ENCODE results near the gene C19orf67.

C19orf67 gene

DNA sequence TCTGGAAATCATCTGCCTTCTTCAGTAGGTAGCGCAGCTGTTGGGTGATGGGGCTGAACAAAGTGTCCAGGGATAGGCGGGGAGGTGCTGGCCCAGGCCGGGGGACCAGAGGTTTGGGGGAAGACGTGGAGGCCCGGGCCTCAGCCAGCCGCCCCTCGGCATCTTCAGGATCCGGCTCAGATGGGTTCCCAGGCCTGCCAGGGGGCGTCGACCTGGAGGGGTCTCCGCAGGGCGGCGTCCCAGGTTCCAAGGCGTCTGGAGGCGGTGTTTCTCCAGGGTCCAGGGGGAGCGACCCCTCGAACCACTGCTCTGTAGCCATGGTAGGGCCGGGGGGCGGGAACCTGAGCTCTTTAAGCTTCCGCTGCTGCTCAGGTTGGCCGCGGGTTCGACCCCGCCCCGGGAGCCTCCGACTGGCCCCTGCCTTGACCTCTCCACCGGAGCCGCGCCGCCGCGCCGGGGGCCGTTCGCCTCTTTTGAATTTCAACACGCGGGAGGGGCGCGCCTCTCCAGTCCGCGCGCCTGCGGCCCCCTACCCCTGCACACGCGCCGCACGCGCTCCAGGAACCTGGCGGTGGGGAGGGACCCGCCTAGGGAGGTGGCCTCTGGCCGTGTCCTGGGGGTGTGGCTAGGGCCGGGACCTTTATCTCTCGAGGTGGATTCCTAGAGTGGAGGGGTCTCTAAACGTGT is at the start of gene C19orf67:
C19orf67 (minus strand) TSS at position 475 of the 687 bp plus-strand sequence; CDS start at position 319, 156 bp downstream.
- DNase-seq (ENCODE audit: low read depth), result no peak
- H3K4me3 ChIP-seq (ENCODE audit: low read length), result no peak within 1 kb of the TSS
- TF ChIP-seq, protein P1, sequence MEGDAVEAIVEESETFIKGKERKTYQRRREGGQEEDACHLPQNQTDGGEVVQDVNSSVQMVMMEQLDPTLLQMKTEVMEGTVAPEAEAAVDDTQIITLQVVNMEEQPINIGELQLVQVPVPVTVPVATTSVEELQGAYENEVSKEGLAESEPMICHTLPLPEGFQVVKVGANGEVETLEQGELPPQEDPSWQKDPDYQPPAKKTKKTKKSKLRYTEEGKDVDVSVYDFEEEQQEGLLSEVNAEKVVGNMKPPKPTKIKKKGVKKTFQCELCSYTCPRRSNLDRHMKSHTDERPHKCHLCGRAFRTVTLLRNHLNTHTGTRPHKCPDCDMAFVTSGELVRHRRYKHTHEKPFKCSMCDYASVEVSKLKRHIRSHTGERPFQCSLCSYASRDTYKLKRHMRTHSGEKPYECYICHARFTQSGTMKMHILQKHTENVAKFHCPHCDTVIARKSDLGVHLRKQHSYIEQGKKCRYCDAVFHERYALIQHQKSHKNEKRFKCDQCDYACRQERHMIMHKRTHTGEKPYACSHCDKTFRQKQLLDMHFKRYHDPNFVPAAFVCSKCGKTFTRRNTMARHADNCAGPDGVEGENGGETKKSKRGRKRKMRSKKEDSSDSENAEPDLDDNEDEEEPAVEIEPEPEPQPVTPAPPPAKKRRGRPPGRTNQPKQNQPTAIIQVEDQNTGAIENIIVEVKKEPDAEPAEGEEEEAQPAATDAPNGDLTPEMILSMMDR (conservative IDR thresholded peaks at IDR 0.05; ENCODE audit: low read depth, low read length), result no peak

- H3K4me3 ChIP-seq (ENCODE audit: low read length), result peak overlapping the region; percentile 72
- TF ChIP-seq, protein P1 (conservative IDR thresholded peaks at IDR 0.05; ENCODE audit: low read depth, low read length), result no peak
- DNase-seq (ENCODE audit: low read depth), result no peak
Measured at GRCh38 chr19:14135355-14135754, 49.8 kb upstream of the C19orf67 start.

DNA sequence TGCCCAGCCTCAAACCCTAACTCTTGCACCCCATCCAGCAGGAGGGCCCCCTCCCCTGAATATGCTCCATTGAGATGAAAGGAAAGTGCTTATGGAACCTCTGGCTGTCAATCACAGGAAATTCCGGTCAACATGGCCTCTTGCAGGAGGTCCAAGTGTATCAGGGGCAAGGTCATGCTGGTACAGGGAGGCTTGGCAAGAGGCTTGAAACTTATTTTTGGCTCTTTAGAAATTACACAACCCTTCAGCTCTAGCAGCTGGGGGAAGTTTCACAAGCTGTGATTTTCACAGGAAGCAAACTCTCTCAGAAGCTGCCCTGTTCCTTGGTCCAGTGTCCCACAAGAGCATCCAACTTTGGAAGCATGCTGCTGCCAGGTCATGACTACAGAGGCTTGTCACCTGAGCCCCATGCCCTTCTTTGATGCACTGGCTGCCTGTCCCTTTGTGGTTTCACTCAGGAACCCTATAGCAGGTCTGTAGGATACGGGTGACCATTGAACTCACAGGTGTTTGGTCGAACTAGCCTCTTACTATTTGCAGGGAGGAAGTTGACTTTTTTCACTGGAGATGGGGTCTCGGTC is 42.4 kb upstream of the C19orf67 start:
- no peak for DNase-seq (ENCODE audit: low read depth)
- no peak overlapping the region for H3K4me3 ChIP-seq (ENCODE audit: low read length)
- TF ChIP-seq, protein P1 (conservative IDR thresholded peaks at IDR 0.05; ENCODE audit: low read depth, low read length), result no peak

GRCh38 chr19:14127176-14127575 is 41.6 kb upstream of the C19orf67 start:
- no peak overlapping the region for H3K4me3 ChIP-seq (ENCODE audit: low read length)
- DNase-seq (ENCODE audit: low read depth), result no peak
- TF ChIP-seq, protein P1 (conservative IDR thresholded peaks at IDR 0.05; ENCODE audit: low read depth, low read length), result no peak

DNA sequence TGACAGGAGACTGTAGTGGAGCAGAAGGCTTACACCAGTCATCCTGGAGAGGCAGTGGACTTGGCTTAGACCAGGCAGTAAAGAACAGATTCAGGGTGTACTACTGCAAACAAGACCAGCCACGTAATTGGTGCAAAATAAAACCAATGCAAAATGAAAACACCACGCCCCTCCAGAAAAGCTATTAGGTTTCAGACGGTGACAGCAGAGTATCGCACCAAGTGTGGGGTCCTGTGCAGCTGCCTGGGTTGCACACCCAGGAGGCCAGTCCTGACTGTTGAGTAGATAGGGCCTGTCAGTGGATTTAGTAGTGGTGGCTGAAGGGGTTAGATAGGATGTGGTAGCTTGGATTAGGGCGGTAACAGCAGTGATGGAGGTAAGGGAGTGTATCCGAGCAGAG is 37.3 kb upstream of the C19orf67 start:
- H3K4me3 ChIP-seq (ENCODE audit: low read length), result no peak overlapping the region
- DNase-seq (ENCODE audit: low read depth), result no peak
- TF ChIP-seq, protein P1 (conservative IDR thresholded peaks at IDR 0.05; ENCODE audit: low read depth, low read length), result no peak

GRCh38 chr19:14120497-14120780 is 34.9 kb upstream of the C19orf67 start:
- DNase-seq (ENCODE audit: low read depth), result no peak
- TF ChIP-seq, protein P1 (conservative IDR thresholded peaks at IDR 0.05; ENCODE audit: low read depth, low read length), result no peak
- H3K4me3 ChIP-seq (ENCODE audit: low read length), result no peak overlapping the region
